Heart left ventricle (tissue), 16 donors: Measurements from ENCODE around the gene PKNOX2. TPM values are rescaled to one million over a fixed set of nuclear protein-coding genes. Genes with fewer than 3 reads are reported as not detected.

Experiments used
- ATAC-seq, 4 donors: fragments of 200-7000 bp; cut with Tn5 transposase; one replicate each; pipeline ENCODE4 v1.9.1; 2020 to 2022; ENCODE audit warnings: moderate library complexity in 4 of 4, mild to moderate bottlenecking in 3 of 4, moderate number of reproducible peaks in 1 of 4
- DNase-seq, 5 donors: peaks; one replicate each; pipeline ENCODE4 v3.0.0-alpha.2; 2020
- H3K27ac ChIP-seq, 12 donors: fragments of 200-600 bp; sonication (generic) in 4 of 12; one replicate each; pipeline versions ENCODE4 v1.5.0 to v1.8.0; 2016 to 2022; ENCODE audit warnings: mild to moderate bottlenecking in 2 of 12
- H3K27me3 ChIP-seq, 9 donors: fragments of 200-600 bp; sonication (generic) in 2 of 9; one replicate each; pipeline versions ENCODE4 v1.5.1 to v1.8.0; 2016 to 2022; ENCODE audit warnings: mild to moderate bottlenecking in 3 of 9
- H3K36me3 ChIP-seq, 9 donors: fragments of 200-600 bp; sonication (generic) in 2 of 9; one replicate each; pipeline versions ENCODE4 v1.5.0 to v1.8.0; 2018 to 2022; ENCODE audit warnings: mild to moderate bottlenecking in 2 of 9
- H3K4me1 ChIP-seq, 12 donors: fragments of 200-600 bp; sonication (generic) in 4 of 12; one replicate each; pipeline versions ENCODE4 v1.5.0 to v1.8.0; 2016 to 2022; ENCODE audit warnings: mild to moderate bottlenecking in 3 of 12
- H3K4me3 ChIP-seq, 12 donors: fragments of 200-600 bp; sonication (generic) in 4 of 12; one replicate each; pipeline versions ENCODE4 v1.5.0 to v1.8.0; 2017 to 2022; ENCODE audit warnings: mild to moderate bottlenecking in 9 of 12, moderate library complexity in 4 of 12
- H3K9me3 ChIP-seq, 12 donors: fragments of 200-600 bp; sonication (generic) in 4 of 12; one replicate each; pipeline versions ENCODE4 v1.5.0 to v1.8.0; 2016 to 2022; ENCODE audit warnings: mild to moderate bottlenecking in 1 of 12
- POLR2A ChIP-seq, 2 donors: fragments of 450-650 bp; IDR thresholded peaks; one replicate each; pipeline ENCODE4 v1.6.1; 2017; ENCODE audit warnings: antibody characterized with exemption in 2 of 2, mild to moderate bottlenecking in 2 of 2, moderate library complexity in 2 of 2
- WGBS, 4 donors: extraction: QIAGEN DNeasy Blood & Tissue Kit in 2 of 4; methylation state at CpG; one replicate each; pipeline versions ENCODE4 v1.1.5 to v1.1.7; 2013 to 2018; 5-methylcytosine and 5-hydroxymethylcytosine counted together
- intact Hi-C, 10 donors: fragments of 100-400 bp; cut with DNase I; formaldehyde crosslinking; loops; one replicate each; pipeline versions ENCODE4 v1.11.1 to v1.14.2; 2022
- polyA plus RNA-seq, 2 donors: library from polyadenylated mRNA; stranded (reverse); fragments of 200-250 nt; gene quantifications; one replicate each; pipeline ENCODE4 v1.2.3, GENCODE V29; 2013
- total RNA-seq, 9 donors: library from RNA; depleted of rRNA in 2 of 9; stranded (reverse); fragments of >200 nt in 2 of 9; fragmentation: NEBNext Ultra II Directional in 3 of 9; extraction: Animal tissue kit (Norgen Biotek cat#: 25700) in 3 of 9; gene quantifications; one replicate each; pipeline versions ENCODE4 v1.1.0 to v1.2.4, GENCODE V29; 2016 to 2023
- TF ChIP-seq, protein P1 (sequence below), 12 donors: fragments of 200-600 bp; sonication (generic) in 4 of 12; IDR thresholded peaks; one replicate each; pipeline versions ENCODE4 v1.5.0 to v1.8.0; 2018 to 2022; ENCODE audit warnings: antibody characterized with exemption in 12 of 12, mild to moderate bottlenecking in 5 of 12
- donor health status: ischemic (EF 13 %, LVEDD 7.1; RV severe dilation, severe dysfunction).
- donor health status: healthy with polysubstance abuse.
- donor health status: DM: no; HTN: yes; CAD: no.
- donor health status: DM: no; HTN: no; CAD: no.
- donor health status: ischemic (EF 25% LVEDD 6.9; RV normal size, moderate dysfunction).
- donor health status: ischemic (EF 25% LVEDD 5.7; RV mildly dilated, moderate dysfunction).
- donor health status: healthy.
- donor health status: DM: yes; HTN: yes; CAD: no.
- donor health status: ischemic (EF 35%, LVEDD 5.7; RV mildly dilated, moderate dysfunction).
- donor health status: nonischemic (EF 11% LVEDD 7.7; RV severe dilation, severe dysfunction).
- donor health status: DM: yes; HTN: yes; CAD: no.
- donor health status: PGD.
- donor health status: ischemic (EF 29% LVEDD 5.4; RV normal size, mild dysfunction).
- donor health status: nonischemic (EF 23%, LVEDD 6.1; RV moderate dilation, normal function).

PKNOX2 gene
- total and polyA plus RNA-seq, 11 donors, result 3.1 to 9.4 (median 4.5) TPM

DNA sequence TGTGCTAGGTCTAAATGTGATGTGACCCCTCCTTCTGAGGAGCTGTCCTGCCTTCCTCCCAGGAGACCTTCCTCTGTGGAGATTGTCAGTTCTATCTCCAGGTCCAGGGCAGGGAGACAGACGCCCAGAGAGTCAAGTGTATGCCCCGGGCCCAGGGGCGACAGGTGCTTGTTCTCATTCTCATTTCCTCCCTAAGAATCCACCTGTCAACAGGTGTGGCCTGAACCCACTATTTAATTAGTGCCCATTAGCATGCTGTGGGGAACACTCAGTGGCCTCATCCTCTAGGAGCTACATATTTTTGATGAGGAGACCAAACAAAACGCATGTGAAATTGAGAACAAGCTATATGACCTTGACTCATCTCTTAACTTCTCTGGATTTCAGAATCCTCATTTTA is 9.5 kb downstream of the PKNOX2 start:
- H3K4me3 ChIP-seq, result no peak overlapping the region
- H3K27me3 ChIP-seq, result no peaks in the 10 kb centered on the region
- ATAC-seq, result no peak
- no peak for DNase-seq
- WGBS, 4 donors, result 75 to 90% (median 83%) methylated on average over 4 of the region's 4 CpGs
- peaks cover 0 to 48% (median 9%) of the 10 kb centered on the region in 12 donors for H3K4me1 ChIP-seq
- H3K36me3 ChIP-seq, result no peaks in the 10 kb centered on the region
- H3K9me3 ChIP-seq, result no peaks in the 10 kb centered on the region
- intact Hi-C loops, result loop anchor here in 1 of 10 donors (5.0 kb wide), 1 partner anchor 38 kb away; no protein-coding TSS in a partner anchor
- TF ChIP-seq, protein P1, sequence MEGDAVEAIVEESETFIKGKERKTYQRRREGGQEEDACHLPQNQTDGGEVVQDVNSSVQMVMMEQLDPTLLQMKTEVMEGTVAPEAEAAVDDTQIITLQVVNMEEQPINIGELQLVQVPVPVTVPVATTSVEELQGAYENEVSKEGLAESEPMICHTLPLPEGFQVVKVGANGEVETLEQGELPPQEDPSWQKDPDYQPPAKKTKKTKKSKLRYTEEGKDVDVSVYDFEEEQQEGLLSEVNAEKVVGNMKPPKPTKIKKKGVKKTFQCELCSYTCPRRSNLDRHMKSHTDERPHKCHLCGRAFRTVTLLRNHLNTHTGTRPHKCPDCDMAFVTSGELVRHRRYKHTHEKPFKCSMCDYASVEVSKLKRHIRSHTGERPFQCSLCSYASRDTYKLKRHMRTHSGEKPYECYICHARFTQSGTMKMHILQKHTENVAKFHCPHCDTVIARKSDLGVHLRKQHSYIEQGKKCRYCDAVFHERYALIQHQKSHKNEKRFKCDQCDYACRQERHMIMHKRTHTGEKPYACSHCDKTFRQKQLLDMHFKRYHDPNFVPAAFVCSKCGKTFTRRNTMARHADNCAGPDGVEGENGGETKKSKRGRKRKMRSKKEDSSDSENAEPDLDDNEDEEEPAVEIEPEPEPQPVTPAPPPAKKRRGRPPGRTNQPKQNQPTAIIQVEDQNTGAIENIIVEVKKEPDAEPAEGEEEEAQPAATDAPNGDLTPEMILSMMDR (IDR thresholded peaks at IDR 0.05), result no peak
- TF ChIP-seq POLR2A (IDR thresholded peaks at IDR 0.05), result no peak
- no peak overlapping the region for H3K27ac ChIP-seq

DNA sequence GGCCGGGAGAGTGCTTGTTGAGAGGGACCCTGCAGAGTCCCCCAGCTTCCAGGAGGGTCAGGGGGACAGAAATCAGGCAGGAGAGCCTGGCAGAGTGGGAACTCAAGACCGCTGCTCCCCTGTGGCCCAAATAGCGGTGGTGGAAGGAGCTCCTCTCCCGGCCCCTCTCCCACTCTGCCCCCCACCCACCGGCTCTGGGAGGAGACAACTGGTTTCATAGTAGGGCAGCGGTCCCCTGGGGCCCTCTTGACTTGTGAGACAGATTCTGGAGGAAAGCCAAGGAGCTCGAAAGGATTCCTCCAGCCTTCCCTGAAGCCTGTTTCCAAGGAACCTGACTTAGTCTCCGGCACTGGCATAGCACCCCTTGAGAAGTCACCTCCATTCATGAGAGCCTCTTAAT is 10.1 kb downstream of the PKNOX2 start:
- H3K27ac ChIP-seq, result no peak overlapping the region
- DNase-seq (peak in 1 of 5 donors; percentile 42), ATAC-seq (no peak)
- no peak for TF ChIP-seq POLR2A (IDR thresholded peaks at IDR 0.05)
- TF ChIP-seq, protein P1 (IDR thresholded peaks at IDR 0.05), result no peak
- H3K4me1 ChIP-seq, result peaks cover 0 to 48% (median 6%) of the 10 kb centered on the region in 12 donors
- 66 to 85% (median 77%) methylated on average over 2 to 8 of the region's 8 CpGs for WGBS, 4 donors
- no peaks in the 10 kb centered on the region for H3K36me3 ChIP-seq
- H3K27me3 ChIP-seq, result no peaks in the 10 kb centered on the region
- intact Hi-C loops, result loop anchor here in 1 of 10 donors (5.0 kb wide), 1 partner anchor 38 kb away; no protein-coding TSS in a partner anchor
- H3K4me3 ChIP-seq, result no peak overlapping the region
- no peaks in the 10 kb centered on the region for H3K9me3 ChIP-seq

DNA sequence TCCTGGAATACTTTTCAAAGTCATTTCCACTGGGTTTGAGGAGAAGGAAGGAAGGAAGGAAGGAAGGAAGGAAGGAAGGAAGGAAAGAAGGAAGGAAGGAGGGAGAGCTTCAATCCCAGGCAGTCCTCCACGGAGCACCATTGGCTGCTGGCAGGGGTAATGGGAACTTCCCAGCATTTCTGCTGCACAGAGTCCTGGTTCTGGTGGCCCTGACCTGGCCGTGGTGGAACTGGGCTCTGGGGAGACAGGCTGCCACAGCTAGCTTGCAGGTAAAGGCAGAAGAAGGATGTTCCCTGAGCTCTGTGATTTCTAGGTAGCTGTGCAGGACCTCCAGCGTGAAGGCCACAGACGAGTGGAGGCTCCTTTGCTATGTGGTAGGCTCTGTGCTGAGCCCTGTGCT is 10.6 kb downstream of the PKNOX2 start:
- TF ChIP-seq, protein P1 (IDR thresholded peaks at IDR 0.05), result no peak
- no peak for TF ChIP-seq POLR2A (IDR thresholded peaks at IDR 0.05)
- H3K27ac ChIP-seq, result no peak overlapping the region
- no peaks in the 10 kb centered on the region for H3K27me3 ChIP-seq
- intact Hi-C loops, result no loop called here
- no peaks in the 10 kb centered on the region for H3K9me3 ChIP-seq
- no peaks in the 10 kb centered on the region for H3K36me3 ChIP-seq
- ATAC-seq (no peak), DNase-seq (no peak)
- WGBS, 4 donors, result 83 to 87% (median 85%) methylated on average over 4 of the region's 4 CpGs
- H3K4me1 ChIP-seq, result peaks cover 0 to 48% (median 6%) of the 10 kb centered on the region in 12 donors
- no peak overlapping the region for H3K4me3 ChIP-seq

DNA sequence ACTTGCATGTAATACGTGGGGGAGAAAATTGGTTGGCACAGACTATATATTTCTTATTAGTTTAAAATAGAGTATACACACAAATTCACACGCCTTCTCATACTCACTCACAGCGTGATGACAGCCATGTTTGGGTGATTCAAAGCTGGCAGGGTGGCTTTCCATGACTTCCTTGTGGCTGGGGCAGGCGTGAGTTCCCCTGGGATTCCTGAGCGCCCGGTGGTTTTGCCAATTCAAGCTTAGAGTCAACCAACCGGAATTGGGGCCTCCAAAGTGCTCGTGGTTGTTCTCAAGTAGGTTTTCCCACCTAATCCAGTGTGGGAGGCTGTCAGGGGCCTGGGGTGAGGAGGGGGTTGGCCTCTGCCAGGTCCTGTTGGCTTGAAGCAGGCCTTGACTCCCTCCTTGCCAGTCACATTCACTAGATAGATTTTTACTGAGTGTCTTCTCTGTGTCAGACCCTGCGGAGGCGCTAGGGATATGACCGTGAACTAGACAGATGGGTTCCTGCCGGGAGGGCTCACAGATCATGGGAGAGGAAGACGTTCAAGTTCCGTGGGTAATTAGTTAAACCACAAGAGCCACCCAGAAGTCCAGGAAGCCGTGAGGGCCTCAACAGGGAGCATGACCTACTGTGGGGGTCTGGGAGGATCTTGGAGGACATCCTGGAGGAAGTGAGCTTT is 11.5 kb downstream of the PKNOX2 start:
- H3K27ac ChIP-seq, result no peak overlapping the region
- no peak for TF ChIP-seq POLR2A (IDR thresholded peaks at IDR 0.05)
- TF ChIP-seq, protein P1 (IDR thresholded peaks at IDR 0.05), result no peak
- H3K4me1 ChIP-seq, result peaks cover 0 to 52% (median 9%) of the 10 kb centered on the region in 12 donors
- no peaks in the 10 kb centered on the region for H3K9me3 ChIP-seq
- DNase-seq (no peak), ATAC-seq (no peak)
- 82 to 85% (median 83%) methylated on average over 15 of the region's 15 CpGs for WGBS, 4 donors
- H3K4me3 ChIP-seq, result no peak overlapping the region
- no peaks in the 10 kb centered on the region for H3K27me3 ChIP-seq
- intact Hi-C loops, result no loop called here
- H3K36me3 ChIP-seq, result no peaks in the 10 kb centered on the region
